ENCODE data around the gene ARHGAP25. TPM values are rescaled to one million over a fixed set of nuclear protein-coding genes. Genes with fewer than 3 reads are reported as not detected.

ARHGAP25 gene
- total RNA-seq, 1 donor from 2014 or later = 31.8 TPM

GRCh38 chr2:68739595-68740399 lies 5.2 kb downstream of the ARHGAP25 start:
- TF ChIP-seq, protein P1, sequence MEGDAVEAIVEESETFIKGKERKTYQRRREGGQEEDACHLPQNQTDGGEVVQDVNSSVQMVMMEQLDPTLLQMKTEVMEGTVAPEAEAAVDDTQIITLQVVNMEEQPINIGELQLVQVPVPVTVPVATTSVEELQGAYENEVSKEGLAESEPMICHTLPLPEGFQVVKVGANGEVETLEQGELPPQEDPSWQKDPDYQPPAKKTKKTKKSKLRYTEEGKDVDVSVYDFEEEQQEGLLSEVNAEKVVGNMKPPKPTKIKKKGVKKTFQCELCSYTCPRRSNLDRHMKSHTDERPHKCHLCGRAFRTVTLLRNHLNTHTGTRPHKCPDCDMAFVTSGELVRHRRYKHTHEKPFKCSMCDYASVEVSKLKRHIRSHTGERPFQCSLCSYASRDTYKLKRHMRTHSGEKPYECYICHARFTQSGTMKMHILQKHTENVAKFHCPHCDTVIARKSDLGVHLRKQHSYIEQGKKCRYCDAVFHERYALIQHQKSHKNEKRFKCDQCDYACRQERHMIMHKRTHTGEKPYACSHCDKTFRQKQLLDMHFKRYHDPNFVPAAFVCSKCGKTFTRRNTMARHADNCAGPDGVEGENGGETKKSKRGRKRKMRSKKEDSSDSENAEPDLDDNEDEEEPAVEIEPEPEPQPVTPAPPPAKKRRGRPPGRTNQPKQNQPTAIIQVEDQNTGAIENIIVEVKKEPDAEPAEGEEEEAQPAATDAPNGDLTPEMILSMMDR (IDR thresholded peaks at IDR 0.05) = no peak
- no peaks in the 10 kb centered on the region for H3K27me3 ChIP-seq
- no peaks in the 10 kb centered on the region for H3K9me3 ChIP-seq
- DNase-seq (no peak), ATAC-seq (no peak)
- peaks cover 39% of the 10 kb centered on the region for H3K4me1 ChIP-seq
- peak overlapping the region; percentile 14 for H3K27ac ChIP-seq
- H3K36me3 ChIP-seq = no peaks in the 10 kb centered on the region
- no peak overlapping the region for H3K4me3 ChIP-seq
- intact Hi-C loops (cut with DNase I) = no loop called here

- Histone ChIP-seq H3K27ac (peak overlapping the region; percentile 14), H3K36me3 (no peaks in the 10 kb centered on the region), H3K4me1 (peaks cover 39% of the 10 kb centered on the region), H3K9me3 (no peaks in the 10 kb centered on the region), H3K4me3 (no peak overlapping the region), H3K27me3 (no peaks in the 10 kb centered on the region)
- TF ChIP-seq, protein P1 (IDR thresholded peaks at IDR 0.05) = no peak
- no peak for ATAC-seq
- no peak for DNase-seq
- intact Hi-C loops (cut with DNase I) = no loop called here
Observed at GRCh38 chr2:68740400-68740914, 5.8 kb downstream of the ARHGAP25 start.

DNA sequence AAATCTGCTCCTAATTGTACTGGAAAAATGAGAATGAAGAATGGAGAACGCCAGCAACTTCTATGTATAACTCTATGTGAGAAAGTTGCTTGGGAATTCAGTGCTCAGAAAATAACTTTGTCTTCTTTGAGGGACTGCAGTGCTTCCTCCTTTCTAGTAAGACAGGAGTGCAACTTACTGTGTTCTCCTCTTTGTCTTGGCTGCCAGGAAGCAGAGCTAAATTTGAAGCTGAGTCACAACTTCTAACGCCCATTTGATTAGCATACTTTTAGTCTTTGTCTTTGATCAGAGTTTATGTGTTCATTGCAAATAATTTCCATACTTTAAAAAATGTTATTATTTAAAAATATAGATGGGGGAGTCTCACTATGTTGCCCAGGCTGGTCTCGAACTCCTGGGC lies 6.6 kb downstream of the ARHGAP25 start:
- intact Hi-C loops (cut with DNase I) = no loop called here
- H3K4me1 ChIP-seq = peaks cover 39% of the 10 kb centered on the region
- no peak overlapping the region for H3K4me3 ChIP-seq
- no peaks in the 10 kb centered on the region for H3K9me3 ChIP-seq
- ATAC-seq (peak; percentile 41), DNase-seq (no peak)
- H3K27me3 ChIP-seq = no peaks in the 10 kb centered on the region
- no peaks in the 10 kb centered on the region for H3K36me3 ChIP-seq
- TF ChIP-seq, protein P1 (IDR thresholded peaks at IDR 0.05) = no peak
- H3K27ac ChIP-seq = peak overlapping the region; percentile 65

GRCh38 chr2:68741805-68742306 lies 7.2 kb downstream of the ARHGAP25 start:
- Histone ChIP-seq H3K27me3 (no peaks in the 10 kb centered on the region), H3K36me3 (no peaks in the 10 kb centered on the region), H3K4me1 (peaks cover 39% of the 10 kb centered on the region), H3K9me3 (no peaks in the 10 kb centered on the region), H3K4me3 (no peak overlapping the region), H3K27ac (peak overlapping the region; percentile 65)
- ATAC-seq (peak; percentile 61), DNase-seq (no peak)
- intact Hi-C loops (cut with DNase I) = no loop called here
- TF ChIP-seq, protein P1 (IDR thresholded peaks at IDR 0.05) = no peak

DNA sequence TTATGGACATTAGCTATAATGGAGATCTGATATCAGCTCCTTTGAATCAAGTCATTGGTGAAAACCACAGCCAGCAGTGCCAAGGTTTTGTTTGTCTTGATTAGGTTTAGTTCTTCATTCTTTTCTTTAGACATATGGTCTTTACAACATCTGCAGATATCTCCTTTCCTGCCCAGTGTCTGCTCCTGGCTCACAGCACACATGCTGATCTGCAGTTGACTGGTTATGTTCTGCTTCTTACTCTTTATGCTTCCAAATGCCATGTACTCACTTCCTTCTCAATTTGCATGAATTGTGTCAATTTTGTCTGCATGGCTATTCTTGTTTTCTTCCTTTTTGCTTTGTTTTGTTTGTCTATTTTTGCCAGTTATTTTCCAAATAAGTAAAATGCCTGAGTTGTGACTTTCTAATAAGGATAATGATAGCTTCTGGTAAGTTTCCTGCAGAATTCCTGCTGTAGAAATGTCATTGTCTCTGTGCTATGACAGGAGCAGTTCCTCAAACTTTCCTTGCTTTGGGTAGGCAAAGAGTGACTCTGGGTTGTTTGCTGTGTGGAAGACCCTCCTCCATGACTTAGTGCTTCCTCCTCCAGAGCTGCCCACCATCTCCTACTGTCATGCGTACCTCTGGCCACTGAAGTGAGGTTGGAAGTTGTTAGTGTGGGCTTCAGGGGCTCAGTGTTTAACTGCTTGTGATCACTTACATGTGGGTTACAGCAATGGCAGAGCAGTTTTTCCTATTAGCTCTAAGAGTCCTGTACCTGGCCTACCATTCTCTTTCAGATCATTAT lies 8.2 kb downstream of the ARHGAP25 start:
- TF ChIP-seq, protein P1 (IDR thresholded peaks at IDR 0.05) = no peak
- ATAC-seq (peak; percentile 43), DNase-seq (no peak)
- Histone ChIP-seq H3K36me3 (no peaks in the 10 kb centered on the region), H3K27ac (peak overlapping the region; percentile 65), H3K9me3 (no peaks in the 10 kb centered on the region), H3K4me3 (no peak overlapping the region), H3K27me3 (no peaks in the 10 kb centered on the region), H3K4me1 (peaks cover 33% of the 10 kb centered on the region)
- intact Hi-C loops (cut with DNase I) = no loop called here

Data from upper lobe of right lung (tissue), 1 donor.